HG03135 (cell line): Measurements from ENCODE around the gene LIPA.
"Not testable (repeated sequence)": the region's sequence is repeated elsewhere in the genome, so short reads cannot be mapped to it uniquely, and the experiment has no call there.

Experiments
- ATAC-seq: cut with Tn5 transposase; IDR thresholded peaks from one replicate; pipeline ENCODE4 v1.9.1; 2021; ENCODE audit warnings: mild to moderate bottlenecking, moderate library complexity; ENCODE audit not compliant: unreplicated experiment

Gene LIPA

GRCh38 chr10:89213191-89213808 is 38.3 kb downstream of the LIPA start:
- no peak for ATAC-seq

GRCh38 chr10:89210794-89211425 is 40.7 kb downstream of the LIPA start:
- ATAC-seq: no peak

- ATAC-seq: no peak
These were observed 41.9 kb downstream of the LIPA start for GRCh38 chr10:89209718-89210117.

GRCh38 chr10:89207801-89208551 is 43.6 kb downstream of the LIPA start:
- ATAC-seq: no peak

- ATAC-seq: no peak
These were observed 44.3 kb downstream of the LIPA start, which contains the start of gene CH25H for GRCh38 chr10:89207181-89207800. Gene CH25H, minus strand, starts transcription at chr10:89207317. Its CDS starts 25 bp downstream, at chr10:89207292.

GRCh38 chr10:89206402-89207180 is 45.0 kb downstream of the LIPA start:
- ATAC-seq: no peak

GRCh38 chr10:89204621-89205185 is 46.9 kb downstream of the LIPA start:
- ATAC-seq: no peak

GRCh38 chr10:89203237-89203636 is 48.3 kb downstream of the LIPA start:
- no peak for ATAC-seq

- ATAC-seq: no peak
These were observed 49.5 kb downstream of the LIPA start for GRCh38 chr10:89202033-89202425.

GRCh38 chr10:89201345-89202032 is 50.1 kb downstream of the LIPA start:
- ATAC-seq: no peak

- no peak for ATAC-seq
These were observed 54.1 kb downstream of the LIPA start for GRCh38 chr10:89197473-89197872.

- not testable (repeated sequence) for ATAC-seq
These were observed 60.3 kb downstream of the LIPA start for GRCh38 chr10:89191301-89191700.

GRCh38 chr10:89189211-89189734 is 62.3 kb downstream of the LIPA start:
- ATAC-seq: no peak

GRCh38 chr10:89185658-89186057 is 65.9 kb downstream of the LIPA start:
- no peak for ATAC-seq

- ATAC-seq: no peak
These were observed 66.9 kb downstream of the LIPA start for GRCh38 chr10:89184638-89185037.

- ATAC-seq: no peak
These were observed 68.0 kb downstream of the LIPA start for GRCh38 chr10:89183571-89183970.

- no peak for ATAC-seq
These were observed 68.7 kb downstream of the LIPA start for GRCh38 chr10:89182894-89183293.

GRCh38 chr10:89175816-89176215 is 75.8 kb downstream of the LIPA start:
- ATAC-seq: no peak

- no peak for ATAC-seq
These were observed 78.5 kb downstream of the LIPA start for GRCh38 chr10:89173075-89173474.

- ATAC-seq: no peak
These were observed 79.6 kb downstream of the LIPA start for GRCh38 chr10:89171996-89172395.
